Measurements from ENCODE around the gene NFKB1. TPM values are rescaled to one million over a fixed set of nuclear protein-coding genes. Genes with fewer than 3 reads are reported as not detected.

NFKB1 gene
- total and polyA plus RNA-seq, 2 donors (not counting 1 experiment from before 2014, with no cell fraction given), result 20.9 to 32.5 TPM

DNA sequence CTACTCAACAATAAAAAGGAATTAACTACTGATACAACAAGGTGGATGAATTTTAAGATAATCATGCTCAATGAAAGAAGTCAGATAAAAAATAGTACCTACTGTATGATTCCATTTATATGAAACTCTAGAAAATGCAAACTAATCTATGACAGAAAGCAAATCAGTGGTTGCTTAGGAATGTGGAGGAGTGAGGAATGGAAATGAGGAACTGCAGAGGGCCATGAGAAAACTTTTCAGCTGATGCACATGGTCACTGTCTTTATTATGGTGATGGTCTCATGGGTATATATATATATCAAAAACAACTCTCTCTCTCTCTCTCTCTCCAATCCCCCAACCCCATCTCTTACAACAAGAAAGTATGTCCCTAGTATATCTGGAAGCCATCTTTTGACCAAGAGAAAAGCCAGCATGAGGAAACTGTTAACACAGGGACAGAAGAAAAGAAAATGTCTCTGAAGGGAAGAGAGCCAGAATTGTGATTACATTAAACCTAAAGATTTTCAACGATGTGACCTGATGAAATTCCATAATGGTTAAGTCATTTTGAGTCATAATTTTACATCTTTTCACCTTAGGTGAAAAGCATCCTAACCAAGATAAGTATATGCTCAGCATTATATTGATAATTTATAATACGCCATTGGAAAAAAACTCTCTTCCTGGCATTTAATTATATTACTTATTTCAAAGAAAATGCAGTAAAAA lies 8.5 kb upstream of the NFKB1 start:
- H3K27me3 ChIP-seq (ENCODE audit: control insufficient read depth, insufficient read depth, low read length), result no peaks in the 10 kb centered on the region
- TF ChIP-seq EZH2 (IDR thresholded peaks at IDR 0.05; ENCODE audit: low read length, missing control alignments), result no peak
- TF ChIP-seq, protein P1, sequence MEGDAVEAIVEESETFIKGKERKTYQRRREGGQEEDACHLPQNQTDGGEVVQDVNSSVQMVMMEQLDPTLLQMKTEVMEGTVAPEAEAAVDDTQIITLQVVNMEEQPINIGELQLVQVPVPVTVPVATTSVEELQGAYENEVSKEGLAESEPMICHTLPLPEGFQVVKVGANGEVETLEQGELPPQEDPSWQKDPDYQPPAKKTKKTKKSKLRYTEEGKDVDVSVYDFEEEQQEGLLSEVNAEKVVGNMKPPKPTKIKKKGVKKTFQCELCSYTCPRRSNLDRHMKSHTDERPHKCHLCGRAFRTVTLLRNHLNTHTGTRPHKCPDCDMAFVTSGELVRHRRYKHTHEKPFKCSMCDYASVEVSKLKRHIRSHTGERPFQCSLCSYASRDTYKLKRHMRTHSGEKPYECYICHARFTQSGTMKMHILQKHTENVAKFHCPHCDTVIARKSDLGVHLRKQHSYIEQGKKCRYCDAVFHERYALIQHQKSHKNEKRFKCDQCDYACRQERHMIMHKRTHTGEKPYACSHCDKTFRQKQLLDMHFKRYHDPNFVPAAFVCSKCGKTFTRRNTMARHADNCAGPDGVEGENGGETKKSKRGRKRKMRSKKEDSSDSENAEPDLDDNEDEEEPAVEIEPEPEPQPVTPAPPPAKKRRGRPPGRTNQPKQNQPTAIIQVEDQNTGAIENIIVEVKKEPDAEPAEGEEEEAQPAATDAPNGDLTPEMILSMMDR (conservative IDR thresholded peaks at IDR 0.05 in 1 of 2, IDR thresholded peaks at IDR 0.05 in 1 of 2; ENCODE audit: low read depth in 1 of 2, low read length in 2 of 2), result no peak
- no peak overlapping the region for H2AFZ ChIP-seq (ENCODE audit: low read length)
- no peaks in the 10 kb centered on the region for H3K79me2 ChIP-seq (ENCODE audit: control insufficient read depth, insufficient read depth, low read length)
- H3K4me2 ChIP-seq (ENCODE audit: extremely low read depth, insufficient read depth, low read length), result no peak overlapping the region
- no peaks in the 10 kb centered on the region for H3K9me3 ChIP-seq (ENCODE audit: control insufficient read depth, insufficient read depth, low read depth, low read length)
- no peaks in the 10 kb centered on the region for H4K20me1 ChIP-seq (ENCODE audit: control insufficient read depth, extremely low read depth, insufficient read depth, low read length)
- H3K9ac ChIP-seq (ENCODE audit: insufficient read depth, low read length), result no peak overlapping the region
- no peaks in the 10 kb centered on the region for H3K36me3 ChIP-seq (ENCODE audit: control insufficient read depth, insufficient read depth, low read length)
- no peak overlapping the region for H3K4me3 ChIP-seq (replicated peaks in 1 of 4; ENCODE audit: control extremely low read depth in 1 of 4, insufficient read depth in 1 of 4, low read depth in 3 of 4, low read length in 4 of 4)
- no peak overlapping the region for H3K27ac ChIP-seq (ENCODE audit: insufficient read depth, low read length)
- no peak for DNase-seq (ENCODE audit: low read depth in 2 of 2)
- no peaks in the 10 kb centered on the region for H3K4me1 ChIP-seq (ENCODE audit: control insufficient read depth, extremely low read depth, insufficient read depth, low read length)

DNA sequence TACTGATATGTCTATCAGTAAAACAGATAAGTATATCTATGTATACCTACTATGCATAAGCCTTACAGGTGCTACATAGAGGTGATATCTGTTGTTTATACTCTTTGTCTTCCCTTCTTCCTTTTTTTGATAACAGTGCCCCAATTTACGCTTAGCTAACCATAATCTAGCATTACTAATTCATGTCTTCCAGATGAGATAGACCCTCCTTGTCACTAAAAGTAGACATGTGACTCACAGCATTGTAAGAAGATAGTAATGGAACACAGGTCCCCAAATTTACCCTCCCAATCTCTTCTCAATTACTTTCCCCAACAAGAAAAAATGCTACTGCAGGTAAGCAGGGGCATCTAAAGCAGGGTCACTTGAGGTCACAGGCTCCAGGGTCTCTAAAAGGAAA lies 7.9 kb upstream of the NFKB1 start:
- H3K27ac ChIP-seq (ENCODE audit: insufficient read depth, low read length), result no peak overlapping the region
- no peak for DNase-seq (ENCODE audit: low read depth in 2 of 2)
- TF ChIP-seq, protein P1 (conservative IDR thresholded peaks at IDR 0.05 in 1 of 2, IDR thresholded peaks at IDR 0.05 in 1 of 2; ENCODE audit: low read depth in 1 of 2, low read length in 2 of 2), result no peak
- no peak for TF ChIP-seq EZH2 (IDR thresholded peaks at IDR 0.05; ENCODE audit: low read length, missing control alignments)
- no peak overlapping the region for H3K9ac ChIP-seq (ENCODE audit: insufficient read depth, low read length)
- no peak overlapping the region for H3K4me2 ChIP-seq (ENCODE audit: extremely low read depth, insufficient read depth, low read length)
- no peaks in the 10 kb centered on the region for H3K79me2 ChIP-seq (ENCODE audit: control insufficient read depth, insufficient read depth, low read length)
- H3K4me1 ChIP-seq (ENCODE audit: control insufficient read depth, extremely low read depth, insufficient read depth, low read length), result no peaks in the 10 kb centered on the region
- no peaks in the 10 kb centered on the region for H3K27me3 ChIP-seq (ENCODE audit: control insufficient read depth, insufficient read depth, low read length)
- no peaks in the 10 kb centered on the region for H3K36me3 ChIP-seq (ENCODE audit: control insufficient read depth, insufficient read depth, low read length)
- H3K9me3 ChIP-seq (ENCODE audit: control insufficient read depth, insufficient read depth, low read depth, low read length), result no peaks in the 10 kb centered on the region
- no peak overlapping the region for H3K4me3 ChIP-seq (replicated peaks in 1 of 4; ENCODE audit: control extremely low read depth in 1 of 4, insufficient read depth in 1 of 4, low read depth in 3 of 4, low read length in 4 of 4)
- H4K20me1 ChIP-seq (ENCODE audit: control insufficient read depth, extremely low read depth, insufficient read depth, low read length), result no peaks in the 10 kb centered on the region
- H2AFZ ChIP-seq (ENCODE audit: low read length), result no peak overlapping the region

DNA sequence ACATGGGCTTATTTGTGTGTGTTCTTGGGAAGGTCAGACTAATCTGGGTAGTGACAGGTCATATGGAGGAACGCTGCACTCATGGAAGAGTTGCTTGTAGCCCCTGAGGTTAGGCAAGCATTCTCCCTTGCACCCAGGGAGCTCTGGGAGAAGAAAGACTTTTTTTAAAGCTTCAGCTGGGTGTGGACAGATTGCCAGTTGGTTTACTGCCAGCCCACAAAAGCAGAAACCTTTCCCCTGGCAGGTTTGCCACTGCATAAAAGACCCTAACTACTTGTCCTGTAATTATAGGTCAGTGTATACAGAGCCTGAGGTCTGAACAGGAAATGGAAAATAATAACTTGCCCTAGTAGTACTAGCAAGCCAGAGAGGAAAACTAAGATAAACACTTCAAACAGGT lies 7.4 kb upstream of the NFKB1 start:
- TF ChIP-seq, protein P1 (conservative IDR thresholded peaks at IDR 0.05 in 1 of 2, IDR thresholded peaks at IDR 0.05 in 1 of 2; ENCODE audit: low read depth in 1 of 2, low read length in 2 of 2), result no peak
- TF ChIP-seq EZH2 (IDR thresholded peaks at IDR 0.05; ENCODE audit: low read length, missing control alignments), result no peak
- no peak overlapping the region for H2AFZ ChIP-seq (ENCODE audit: low read length)
- no peak overlapping the region for H3K4me2 ChIP-seq (ENCODE audit: extremely low read depth, insufficient read depth, low read length)

More for the DNA sequence above, 7.4 kb upstream of the NFKB1 start:
- Histone ChIP-seq H3K9ac (ENCODE audit: insufficient read depth, low read length) (no peak overlapping the region), H3K27ac (ENCODE audit: insufficient read depth, low read length) (no peak overlapping the region), H3K27me3 (ENCODE audit: control insufficient read depth, insufficient read depth, low read length) (no peaks in the 10 kb centered on the region), H3K36me3 (ENCODE audit: control insufficient read depth, insufficient read depth, low read length) (no peaks in the 10 kb centered on the region), H4K20me1 (ENCODE audit: control insufficient read depth, extremely low read depth, insufficient read depth, low read length) (no peaks in the 10 kb centered on the region), H3K4me1 (ENCODE audit: control insufficient read depth, extremely low read depth, insufficient read depth, low read length) (no peaks in the 10 kb centered on the region), H3K4me3 (replicated peaks in 1 of 4; ENCODE audit: control extremely low read depth in 1 of 4, insufficient read depth in 1 of 4, low read depth in 3 of 4, low read length in 4 of 4) (no peak overlapping the region), H3K9me3 (ENCODE audit: control insufficient read depth, insufficient read depth, low read depth, low read length) (no peaks in the 10 kb centered on the region), H3K79me2 (ENCODE audit: control insufficient read depth, insufficient read depth, low read length) (no peaks in the 10 kb centered on the region)
- no peak for DNase-seq (ENCODE audit: low read depth in 2 of 2)
